GM18526 (cell line): ENCODE data around the gene SFSWAP.
A peak's percentile ranks its signal among the peaks of the same experiment; 100 is the strongest.

ENCODE experiments used
- POLR2A ChIP-seq: IDR thresholded peaks from 3 replicates; pipeline ENCODE4 v1.6.1; 2011; ENCODE audit not compliant: insufficient read length; ENCODE audit errors: extremely low read depth

Gene SFSWAP

GRCh38 chr12:131776237-131776889 is 65.5 kb downstream of the SFSWAP start:
- no peak for TF ChIP-seq POLR2A

- TF ChIP-seq POLR2A, result no peak
Measured at GRCh38 chr12:131779027-131779426, 68.1 kb downstream of the SFSWAP start.

GRCh38 chr12:131782061-131782460 is 71.2 kb downstream of the SFSWAP start:
- TF ChIP-seq POLR2A, result no peak

- TF ChIP-seq POLR2A, result peak; percentile 30
Measured at GRCh38 chr12:131783915-131784541, 73.1 kb downstream of the SFSWAP start.

GRCh38 chr12:131784909-131785762 is 74.2 kb downstream of the SFSWAP start:
- no peak for TF ChIP-seq POLR2A

GRCh38 chr12:131785763-131786330 is 75.0 kb downstream of the SFSWAP start:
- TF ChIP-seq POLR2A, result no peak

GRCh38 chr12:131786331-131786730 is 75.4 kb downstream of the SFSWAP start:
- no peak for TF ChIP-seq POLR2A

- no peak for TF ChIP-seq POLR2A
Measured at GRCh38 chr12:131787143-131787660, 76.3 kb downstream of the SFSWAP start.

- TF ChIP-seq POLR2A, result no peak
Measured at GRCh38 chr12:131788070-131788469, 77.2 kb downstream of the SFSWAP start.

GRCh38 chr12:131789638-131790037 is 78.7 kb downstream of the SFSWAP start:
- no peak for TF ChIP-seq POLR2A

GRCh38 chr12:131793243-131794022 is 82.5 kb downstream of the SFSWAP start:
- no peak for TF ChIP-seq POLR2A

- TF ChIP-seq POLR2A, result no peak
Measured at GRCh38 chr12:131794061-131794460, 83.2 kb downstream of the SFSWAP start.

- TF ChIP-seq POLR2A, result no peak
Measured at GRCh38 chr12:131794573-131794972, 83.7 kb downstream of the SFSWAP start.

- no peak for TF ChIP-seq POLR2A
Measured at GRCh38 chr12:131795064-131795463, 84.2 kb downstream of the SFSWAP start.
